HG02973 (cell line): ENCODE measurements around the gene CYFIP1.
A peak's percentile ranks its signal among the peaks of the same experiment; 100 is the strongest.

ENCODE experiments used
- ATAC-seq: cut with Tn5 transposase; IDR thresholded peaks from one replicate; pipeline ENCODE4 v1.9.1; 2021; ENCODE audit warnings: moderate library complexity; ENCODE audit not compliant: unreplicated experiment

Gene CYFIP1

GRCh38 chr15:22951031-22951380 is 29.2 kb downstream of the CYFIP1 start:
- ATAC-seq: no peak

GRCh38 chr15:22950256-22950990 is 29.7 kb downstream of the CYFIP1 start:
- no peak for ATAC-seq

- peak; percentile 89 for ATAC-seq
Observed at GRCh38 chr15:22949074-22949547, 31.1 kb downstream of the CYFIP1 start.

GRCh38 chr15:22948056-22948455 is 32.1 kb downstream of the CYFIP1 start:
- ATAC-seq: no peak

GRCh38 chr15:22947101-22948000 is 32.8 kb downstream of the CYFIP1 start:
- ATAC-seq: no peak

GRCh38 chr15:22945071-22945470 is 35.1 kb downstream of the CYFIP1 start:
- ATAC-seq: no peak

GRCh38 chr15:22944651-22945050 is 35.5 kb downstream of the CYFIP1 start:
- ATAC-seq: no peak

- ATAC-seq: no peak
Observed at GRCh38 chr15:22942877-22943276, 37.3 kb downstream of the CYFIP1 start.

- no peak for ATAC-seq
Observed at GRCh38 chr15:22942306-22942855, 37.8 kb downstream of the CYFIP1 start.

- ATAC-seq: no peak
Observed at GRCh38 chr15:22941179-22941578, 39.0 kb downstream of the CYFIP1 start.

GRCh38 chr15:22939652-22940061 is 40.5 kb downstream of the CYFIP1 start:
- ATAC-seq: no peak

- ATAC-seq: no peak
Observed at GRCh38 chr15:22939051-22939450, 41.1 kb downstream of the CYFIP1 start.

- ATAC-seq: peak; percentile 92
Observed at GRCh38 chr15:22936577-22937472, 43.3 kb downstream of the CYFIP1 start.

- no peak for ATAC-seq
Observed at GRCh38 chr15:22933641-22934061, 46.5 kb downstream of the CYFIP1 start.

- no peak for ATAC-seq
Observed at GRCh38 chr15:22931784-22932536, 48.2 kb downstream of the CYFIP1 start.

GRCh38 chr15:22930782-22931484 is 49.2 kb downstream of the CYFIP1 start:
- no peak for ATAC-seq

GRCh38 chr15:22927761-22928160 is 52.4 kb downstream of the CYFIP1 start:
- no peak for ATAC-seq

- no peak for ATAC-seq
Observed at GRCh38 chr15:22925875-22926274, 54.3 kb downstream of the CYFIP1 start.

- ATAC-seq: no peak
Observed at GRCh38 chr15:22922003-22922402, 58.2 kb downstream of the CYFIP1 start.
